OCI-LY1 (cell line): ENCODE results near the gene CISH.

Experiments used
- CTCF ChIP-seq: fragments of 200-600 bp; sonication (generic), shearing (Covaris generic); IDR thresholded peaks from 2 replicates; pipeline ENCODE4 v1.5.1; 2017; ENCODE audit warnings: mild to moderate bottlenecking, antibody characterized with exemption, low read length, moderate library complexity, mixed read lengths
- EZH2 ChIP-seq: fragments of 200-600 bp; sonication (generic), shearing (Covaris generic); IDR thresholded peaks from 2 replicates; pipeline ENCODE4 v1.8.0; 2017; ENCODE audit warnings: borderline replicate concordance, mixed run types, mild to moderate bottlenecking, antibody characterized with exemption, low read length, moderate library complexity, mixed read lengths

- TF ChIP-seq EZH2 (no peak), CTCF (no peak)
Observed at GRCh38 chr3:50582083-50582482, 29.5 kb downstream of the CISH start.
